Astrocyte of the cerebellum (primary cell): ENCODE data around the gene TBC1D5.

Experiments
- DNase-seq: peaks from one replicate; pipeline ENCODE4 v3.0.0-alpha.2; 2011; ENCODE audit warnings: low read depth
- H3K4me3 ChIP-seq: 2 replicates; pipeline ENCODE4 v1.5.1; 2011; ENCODE audit warnings: mild to moderate bottlenecking, low read depth, low read length, moderate library complexity
- CTCF ChIP-seq: IDR thresholded peaks from 2 replicates; pipeline ENCODE4 v1.5.1; 2012; ENCODE audit warnings: low read length, low read depth, moderate library complexity, mild to moderate bottlenecking; ENCODE audit errors: missing control alignments
- in situ Hi-C: cut with HindIII; loops from 2 replicates; pipeline ENCODE4 v1.10.0; 2017; ENCODE audit warnings: low sequenced_read_pairs

TBC1D5 gene

GRCh38 chr3:17307887-17308286, 434.5 kb downstream of the TBC1D5 start:
- no peak for DNase-seq
- no peak overlapping the region for H3K4me3 ChIP-seq
- in situ Hi-C loops = no loop called here
- TF ChIP-seq CTCF = no peak

GRCh38 chr3:17307482-17307881, 434.9 kb downstream of the TBC1D5 start:
- H3K4me3 ChIP-seq = no peak overlapping the region
- TF ChIP-seq CTCF = no peak
- DNase-seq = no peak
- in situ Hi-C loops = no loop called here

- in situ Hi-C loops = no loop called here
- no peak overlapping the region for H3K4me3 ChIP-seq
- no peak for TF ChIP-seq CTCF
- DNase-seq = no peak
Observed at GRCh38 chr3:17304969-17305368, 437.5 kb downstream of the TBC1D5 start.

- peak; percentile 23 for DNase-seq
- in situ Hi-C loops = no loop called here
- no peak overlapping the region for H3K4me3 ChIP-seq
- TF ChIP-seq CTCF = no peak
Observed at GRCh38 chr3:17302774-17303173, 439.7 kb downstream of the TBC1D5 start.

GRCh38 chr3:17302170-17302569, 440.3 kb downstream of the TBC1D5 start:
- no peak for DNase-seq
- no peak for TF ChIP-seq CTCF
- in situ Hi-C loops = no loop called here
- no peak overlapping the region for H3K4me3 ChIP-seq

- TF ChIP-seq CTCF = no peak
- DNase-seq = no peak
- in situ Hi-C loops = no loop called here
- H3K4me3 ChIP-seq = no peak overlapping the region
Observed at GRCh38 chr3:17301271-17301670, 441.2 kb downstream of the TBC1D5 start.

GRCh38 chr3:17300441-17300840, 442.0 kb downstream of the TBC1D5 start:
- H3K4me3 ChIP-seq = no peak overlapping the region
- DNase-seq = no peak
- in situ Hi-C loops = no loop called here
- no peak for TF ChIP-seq CTCF
